Measurements from ENCODE around the gene KCNK16. TPM values are rescaled to one million over a fixed set of nuclear protein-coding genes. Genes with fewer than 3 reads are reported as not detected.

The KCNK16 gene
- total RNA-seq, 8 experiments from 2014 or later = 0.45 TPM; not detected in 7

- no peak for ATAC-seq (replicated peaks in 6 of 8)
- no peaks in the 10 kb centered on the region for H3K4me1 ChIP-seq (replicated peaks in 1 of 2)
- WGBS, 10 experiments = 29 to 89% (median 62%) methylated on average over 1 to 7 of the region's 13 CpGs; no CpG with 5 or more reads in 6 of the 10 experiments
- in situ Hi-C loops (cut with MboI; ENCODE audit: low pct_unique_long_range_greater_than_20kb in 2 of 9, low sequenced_read_pairs in 9 of 9, unreplicated experiment in 9 of 9) = loop anchor here in 8 of 9 experiments (25.0 kb wide), 5 partner anchors 157 to 457 kb away; no protein-coding TSS in a partner anchor
- no peak overlapping the region for H3K27ac ChIP-seq
- no peak overlapping the region for H3K4me3 ChIP-seq
Observed at GRCh38 chr6:39319621-39320362, 2.7 kb downstream of the KCNK16 start.

DNA sequence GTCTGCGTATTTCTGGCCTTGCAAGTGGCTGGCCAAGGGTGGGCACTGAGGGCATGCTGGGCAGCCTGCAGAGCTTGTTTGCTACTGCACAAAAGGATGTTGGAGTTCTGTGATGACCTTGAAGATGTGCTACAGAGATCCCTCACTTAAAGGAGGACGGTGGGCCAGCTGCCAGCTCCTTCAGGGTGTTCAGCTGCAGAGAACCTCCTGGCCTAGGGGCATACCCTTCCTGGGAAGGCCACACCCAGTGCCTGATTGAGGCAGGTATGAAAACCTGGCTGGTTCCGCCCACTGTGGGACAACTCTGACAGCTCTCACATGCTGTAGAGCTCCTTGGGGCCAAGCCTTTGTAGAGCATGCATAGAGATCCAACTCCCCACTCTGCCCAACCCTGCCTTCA, 5.2 kb downstream of the KCNK16 start:
- 0 to 76% (median 50%) methylated on average over 1 to 3 of the region's 3 CpGs; no CpG with 5 or more reads in 5 of the 10 experiments for WGBS, 10 experiments
- H3K4me1 ChIP-seq (replicated peaks in 1 of 2) = peaks cover 0 to 4% of the 10 kb centered on the region in 2 donors
- H3K4me3 ChIP-seq = no peak overlapping the region
- H3K27ac ChIP-seq = no peak overlapping the region
- in situ Hi-C loops (cut with MboI; ENCODE audit: low pct_unique_long_range_greater_than_20kb in 2 of 9, low sequenced_read_pairs in 9 of 9, unreplicated experiment in 9 of 9) = loop anchor here in 8 of 9 experiments (25.0 kb wide), 5 partner anchors 155 to 455 kb away; no protein-coding TSS in a partner anchor
- ATAC-seq (replicated peaks in 6 of 8) = no peak

- Histone ChIP-seq H3K4me3 (peak within 1 kb of the TSS; percentile 11 to 22 (median 15)), H3K27ac (no peak within 1 kb of the TSS), H3K4me1 (replicated peaks in 1 of 2) (peaks cover 7 to 8% of the 10 kb centered on the region in 2 donors)
- ATAC-seq (replicated peaks in 6 of 8) = peak in 2 of 8 experiments; percentile 13 to 20
- WGBS, 10 experiments = 7 to 73% (median 22%) methylated on average over 3 to 24 of the region's 28 CpGs; no CpG with 5 or more reads in 5 of the 10 experiments
- in situ Hi-C loops (cut with MboI; ENCODE audit: low pct_unique_long_range_greater_than_20kb in 2 of 9, low sequenced_read_pairs in 9 of 9, unreplicated experiment in 9 of 9) = loop anchor here in 8 of 9 experiments (25.0 kb wide), 5 partner anchors 152 to 452 kb away; no protein-coding TSS in a partner anchor
Observed at GRCh38 chr6:39314273-39314795, 8.2 kb downstream of the KCNK16 start, which contains the start of gene KCNK17. Gene KCNK17, minus strand, starts transcription at chr6:39314419. Its CDS starts 99 bp downstream, at chr6:39314320.

DNA sequence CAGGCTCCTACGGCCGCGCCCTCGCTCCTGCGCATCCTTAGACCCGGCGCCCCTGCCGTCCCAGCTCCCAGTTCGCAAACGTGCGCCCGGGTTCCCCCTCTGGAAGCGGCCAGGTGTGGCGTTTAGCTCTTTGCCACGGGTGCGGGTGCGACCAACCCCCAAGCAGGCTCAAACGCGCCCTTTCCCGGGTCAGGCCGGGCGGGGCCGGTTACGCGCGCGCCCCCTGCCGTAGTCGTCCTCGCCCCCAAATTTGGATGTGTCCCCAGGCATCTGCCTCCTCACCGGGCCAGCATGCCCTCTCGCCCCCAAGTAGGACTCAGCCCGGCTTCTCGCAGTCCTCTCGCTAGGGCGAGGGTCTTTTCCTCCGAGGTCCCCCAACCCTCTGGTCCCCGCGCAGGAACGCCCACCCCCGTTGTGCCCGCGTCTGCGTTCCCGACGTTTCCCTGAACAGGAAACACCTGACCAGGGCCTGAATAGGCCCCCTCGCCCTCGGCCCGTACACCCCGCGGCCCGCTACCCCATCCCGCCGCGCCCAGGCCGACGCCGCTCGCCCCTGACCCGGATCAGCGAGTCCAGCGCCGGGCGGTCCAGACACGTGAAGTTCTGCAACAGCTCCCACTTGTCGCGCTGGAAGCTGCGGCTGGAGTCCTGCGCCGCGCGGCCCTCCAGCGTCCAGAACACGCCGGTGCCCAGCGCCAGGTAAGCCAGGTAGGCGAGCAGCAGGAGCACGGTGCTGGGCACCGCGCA, 8.8 kb downstream of the KCNK16 start:
- peak in 5 of 8 experiments; percentile 23 to 60 (median 58) for ATAC-seq (replicated peaks in 6 of 8)
- whole genome bisulfite sequencing, 10 experiments = 0 to 4% (median 2%) methylated on average over 3 to 33 of the region's 80 CpGs; no CpG with 5 or more reads in 6 of the 10 experiments
- in situ Hi-C loops (cut with MboI; ENCODE audit: low pct_unique_long_range_greater_than_20kb in 2 of 9, low sequenced_read_pairs in 9 of 9, unreplicated experiment in 9 of 9) = loop anchor here in 8 of 9 experiments (25.0 kb wide), 5 partner anchors 151 to 451 kb away; no protein-coding TSS in a partner anchor

GRCh38 chr6:39312912-39313525, 9.5 kb downstream of the KCNK16 start:
- in situ Hi-C loops (cut with MboI; ENCODE audit: low pct_unique_long_range_greater_than_20kb in 2 of 9, low sequenced_read_pairs in 9 of 9, unreplicated experiment in 9 of 9) = loop anchor here in 8 of 9 experiments (25.0 kb wide), 5 partner anchors 151 to 451 kb away; no protein-coding TSS in a partner anchor
- 0 to 74% (median 43%) methylated on average over 1 to 14 of the region's 45 CpGs; no CpG with 5 or more reads in 4 of the 10 experiments for WGBS, 10 experiments
- Histone ChIP-seq H3K27ac (no peak overlapping the region), H3K4me3 (peak overlapping the region in 4 of 5 donors; percentile 15 to 22 (median 16)), H3K4me1 (replicated peaks in 1 of 2) (peaks cover 7 to 8% of the 10 kb centered on the region in 2 donors)
- peak in 4 of 8 experiments; percentile 3 to 14 (median 10) for ATAC-seq (replicated peaks in 6 of 8)

More for the DNA sequence above, 8.8 kb downstream of the KCNK16 start:
- Histone ChIP-seq H3K4me3 (peak overlapping the region; percentile 11 to 22 (median 15)), H3K4me1 (replicated peaks in 1 of 2) (peaks cover 7 to 8% of the 10 kb centered on the region in 2 donors), H3K27ac (no peak overlapping the region)

DNA sequence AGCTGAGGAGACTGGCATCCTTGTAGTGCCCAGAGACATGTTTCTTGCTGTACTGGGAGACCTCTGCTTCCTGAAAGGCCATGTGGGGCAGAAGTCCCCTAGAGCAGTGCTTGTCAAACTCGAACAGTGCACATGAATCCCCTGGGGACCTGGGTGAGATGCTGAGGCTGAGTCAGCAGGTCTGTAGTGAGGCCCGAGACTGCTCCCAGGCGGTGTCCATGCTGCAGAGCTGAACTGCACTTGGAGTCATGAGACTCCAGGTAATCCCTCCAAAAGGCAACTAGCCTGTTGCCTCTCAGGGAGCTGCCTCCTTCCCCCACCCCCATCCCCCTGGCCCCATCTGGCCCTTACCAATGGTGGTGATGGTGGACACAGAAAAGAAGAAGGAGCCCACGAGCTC, 12.0 kb downstream of the KCNK16 start:
- in situ Hi-C loops (cut with MboI; ENCODE audit: low pct_unique_long_range_greater_than_20kb in 2 of 9, low sequenced_read_pairs in 9 of 9, unreplicated experiment in 9 of 9) = loop anchor here in 8 of 9 experiments (25.0 kb wide), 5 partner anchors 148 to 448 kb away; no protein-coding TSS in a partner anchor
- 0 to 17% methylated on average over 1 of the region's 4 CpGs; no CpG with 5 or more reads in 8 of the 10 experiments for WGBS, 10 experiments
- Histone ChIP-seq H3K4me3 (no peak overlapping the region), H3K4me1 (replicated peaks in 1 of 2) (peaks cover 7 to 8% of the 10 kb centered on the region in 2 donors), H3K27ac (no peak overlapping the region)
- peak in 5 of 8 experiments; percentile 66 to 77 (median 69) for ATAC-seq (replicated peaks in 6 of 8)

DNA sequence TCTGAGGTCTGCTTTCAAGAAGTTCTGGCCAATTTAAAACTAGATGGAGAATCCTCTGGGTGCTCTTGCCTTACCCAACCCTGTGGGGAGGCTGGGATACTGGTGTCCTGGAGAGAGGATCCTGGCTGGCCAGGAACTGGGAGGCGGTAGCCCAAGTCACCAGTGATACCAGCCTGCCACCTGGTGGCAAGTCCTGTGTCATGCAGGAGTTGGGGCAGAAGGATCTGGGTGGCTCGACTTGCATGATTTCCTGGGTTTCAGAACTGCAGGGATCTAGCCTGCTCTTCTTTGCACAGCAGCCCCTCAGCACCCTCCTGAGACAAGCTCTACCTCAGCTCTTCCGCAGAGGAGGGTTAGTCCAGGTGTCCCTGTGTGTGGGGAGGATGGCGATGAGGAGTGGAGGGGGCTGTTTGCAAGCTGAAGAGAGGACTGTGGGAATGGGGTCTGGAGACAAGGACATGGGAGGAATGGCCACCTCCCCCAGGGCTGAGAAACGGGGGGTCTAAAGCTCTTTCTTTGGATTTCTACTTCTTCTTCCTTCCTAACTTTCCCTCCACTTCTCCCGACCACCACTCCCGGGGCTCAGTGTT, 12.5 kb downstream of the KCNK16 start:
- ATAC-seq (replicated peaks in 6 of 8) = peak; percentile 67 to 94 (median 82)
- H3K27ac ChIP-seq = no peak overlapping the region
- peaks cover 7 to 8% of the 10 kb centered on the region in 2 donors for H3K4me1 ChIP-seq (replicated peaks in 1 of 2)
- 0 to 44% (median 33%) methylated on average over 1 to 5 of the region's 7 CpGs; no CpG with 5 or more reads in 7 of the 10 experiments for WGBS, 10 experiments
- in situ Hi-C loops (cut with MboI; ENCODE audit: low pct_unique_long_range_greater_than_20kb in 2 of 9, low sequenced_read_pairs in 9 of 9, unreplicated experiment in 9 of 9) = loop anchor here (5.0 to 25.0 kb wide), 9 partner anchors 143 to 448 kb away; no protein-coding TSS in a partner anchor
- H3K4me3 ChIP-seq = no peak overlapping the region

DNA sequence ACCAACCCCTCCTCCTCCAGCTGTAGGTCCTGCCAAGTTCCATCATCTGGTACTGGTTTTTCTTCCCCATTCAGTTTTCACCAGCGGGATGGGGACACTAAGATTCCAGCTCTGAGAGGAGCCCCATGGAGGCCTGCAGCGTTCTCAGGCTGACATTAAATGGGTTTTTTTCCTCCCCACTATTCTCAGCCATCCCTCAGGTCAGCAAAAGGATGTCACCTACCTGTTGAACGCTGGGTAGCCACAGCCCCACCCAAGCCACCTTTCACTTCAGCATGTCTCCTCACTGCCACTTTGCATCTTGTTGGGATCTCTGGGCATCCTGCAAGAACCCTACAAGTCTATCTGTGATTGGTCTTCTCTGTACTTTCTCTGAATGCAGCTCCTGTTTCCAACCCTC, 15.0 kb downstream of the KCNK16 start:
- H3K4me1 ChIP-seq (replicated peaks in 1 of 2) = peaks cover 3 to 10% of the 10 kb centered on the region in 2 donors
- H3K27ac ChIP-seq = no peak overlapping the region
- 0 to 94% (median 73%) methylated on average over 1 to 3 of the region's 3 CpGs; no CpG with 5 or more reads in 3 of the 10 experiments for WGBS, 10 experiments
- ATAC-seq (replicated peaks in 6 of 8) = no peak
- in situ Hi-C loops (cut with MboI; ENCODE audit: low pct_unique_long_range_greater_than_20kb in 2 of 9, low sequenced_read_pairs in 9 of 9, unreplicated experiment in 9 of 9) = loop anchor here (5.0 to 25.0 kb wide), 9 partner anchors 140 to 445 kb away; no protein-coding TSS in a partner anchor
- H3K4me3 ChIP-seq = no peak overlapping the region

DNA sequence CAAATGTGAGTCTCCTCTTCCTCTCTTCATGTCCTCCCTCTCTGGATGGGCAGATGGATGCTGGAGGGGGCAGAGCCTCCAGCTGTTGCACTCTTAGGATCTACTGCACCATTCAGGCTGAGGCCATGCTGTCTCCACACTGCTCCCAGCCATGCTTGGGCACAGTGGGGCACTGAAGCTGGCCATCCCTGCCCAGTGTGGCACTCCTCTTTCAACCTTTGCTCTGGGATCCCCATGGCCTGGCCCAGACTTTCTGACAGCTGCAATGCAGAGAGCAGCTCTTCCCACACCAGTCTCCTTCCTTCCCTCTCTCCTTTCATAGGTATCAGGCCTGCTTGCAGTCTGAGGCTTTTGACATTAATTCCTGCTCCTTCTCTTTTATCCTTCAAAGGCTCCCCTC, 17.6 kb downstream of the KCNK16 start:
- H3K4me3 ChIP-seq = no peak overlapping the region
- no peak for ATAC-seq (replicated peaks in 6 of 8)
- peaks cover 0 to 2% of the 10 kb centered on the region in 2 donors for H3K4me1 ChIP-seq (replicated peaks in 1 of 2)
- no peak overlapping the region for H3K27ac ChIP-seq
- in situ Hi-C loops (cut with MboI; ENCODE audit: low pct_unique_long_range_greater_than_20kb in 2 of 9, low sequenced_read_pairs in 9 of 9, unreplicated experiment in 9 of 9) = loop anchor here (5.0 to 25.0 kb wide), 9 partner anchors 138 to 443 kb away; no protein-coding TSS in a partner anchor

DNA sequence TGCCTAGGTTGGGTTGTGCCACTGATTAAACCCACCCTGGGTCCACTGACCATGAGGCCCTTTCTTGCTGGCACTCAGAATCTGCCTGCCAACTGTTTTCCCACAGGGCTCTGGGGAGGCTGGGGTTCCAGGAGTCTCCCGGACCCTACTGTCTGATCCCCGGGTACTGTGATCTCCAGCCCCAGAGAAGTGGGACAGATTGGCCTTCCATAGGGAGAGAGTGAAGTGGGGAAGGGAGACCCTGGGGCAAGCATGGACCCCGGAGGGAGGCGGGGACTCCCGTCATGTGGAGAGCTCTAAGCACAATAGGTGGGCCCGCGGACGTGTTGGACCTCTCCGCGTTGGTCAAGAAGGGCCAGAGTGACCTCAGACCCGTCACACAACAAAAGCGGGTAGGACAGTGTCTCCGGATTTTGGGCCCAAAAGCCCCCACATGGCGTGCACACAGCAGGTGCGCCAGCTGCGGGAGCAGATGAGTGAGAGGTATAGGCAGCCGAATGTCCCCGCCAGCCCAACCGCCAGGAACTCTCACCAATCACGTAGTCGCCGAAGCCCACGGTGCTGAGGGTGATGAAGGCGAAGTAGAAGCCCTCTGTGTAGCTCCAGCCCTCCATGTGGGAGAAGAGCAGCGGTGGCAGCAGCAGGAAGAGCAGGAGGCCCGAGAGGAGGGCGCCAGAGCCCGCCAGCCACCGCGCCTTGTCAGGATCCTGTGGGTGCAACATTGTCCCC, 18.9 kb downstream of the KCNK16 start:
- in situ Hi-C loops (cut with MboI; ENCODE audit: low pct_unique_long_range_greater_than_20kb in 2 of 9, low sequenced_read_pairs in 9 of 9, unreplicated experiment in 9 of 9) = loop anchor here (10.0 to 25.0 kb wide), 7 partner anchors 139 to 441 kb away; no protein-coding TSS in a partner anchor
- Histone ChIP-seq H3K27ac (no peak overlapping the region), H3K4me3 (no peak overlapping the region), H3K4me1 (replicated peaks in 1 of 2) (peaks cover 0 to 2% of the 10 kb centered on the region in 2 donors)
- ATAC-seq (replicated peaks in 6 of 8) = peak in 4 of 8 experiments; percentile 7 to 39 (median 14)
- WGBS, 10 experiments = 41 to 85% (median 79%) methylated on average over 1 to 10 of the region's 30 CpGs; no CpG with 5 or more reads in 6 of the 10 experiments
